WTC11 (cell line): ENCODE data around the gene UBXN4. TPM values are rescaled to one million over a fixed set of nuclear protein-coding genes. Genes with fewer than 3 reads are reported as not detected.
A peak's percentile ranks its signal among the peaks of the same experiment; 100 is the strongest.

Source experiments
- ATAC-seq: fragments of 200-7000 bp; cut with Tn5 transposase; 2 replicates; pipeline ENCODE4 v1.10.0; 2021; ENCODE audit warnings: mild to moderate bottlenecking, moderate library complexity
- CTCF ChIA-PET: fragments of 300-600 bp; sonication (Branson Sonifier 250); formaldehyde crosslinking; loops from one replicate; lab custom pipeline; 2021; ENCODE audit warnings: antibody characterized with exemption; lab: Charles Lee
- POLR2A ChIA-PET: fragments of 350-600 bp; sonication (Branson Sonifier 250); formaldehyde crosslinking; loops from one replicate; lab custom pipeline; 2021; ENCODE audit warnings: antibody characterized with exemption; lab: Charles Lee
- DNase-seq: peaks from one replicate; pipeline ENCODE4 v3.0.0; 2021; ENCODE audit warnings: low spot score
- H3K27ac Mint-ChIP-seq: 2 replicates; pipeline ENCODE4 v1.8.0; 2021; ENCODE audit warnings: mixed read lengths
- H3K27me3 Mint-ChIP-seq: 2 replicates; pipeline ENCODE4 v1.8.0; 2021; ENCODE audit warnings: low read depth, mild to moderate bottlenecking, moderate library complexity, mixed read lengths
- H3K36me3 Mint-ChIP-seq: 2 replicates; pipeline ENCODE4 v1.8.0; 2021; ENCODE audit warnings: mixed read lengths
- H3K4me1 Mint-ChIP-seq: 2 replicates; pipeline ENCODE4 v1.8.0; 2022; ENCODE audit warnings: mixed read lengths
- H3K4me3 Mint-ChIP-seq: 2 replicates; pipeline ENCODE4 v1.8.0; 2021; ENCODE audit warnings: mild to moderate bottlenecking, moderate library complexity, mixed read lengths
- H3K9me3 Mint-ChIP-seq: 2 replicates; pipeline ENCODE4 v1.8.0; 2021; ENCODE audit warnings: mixed read lengths
- AR ChIP-seq: fragments of 250-450 bp; sonication (Bioruptor Pico); IDR thresholded peaks from 2 replicates; pipeline ENCODE4 v1.9.0; 2021; ENCODE audit warnings: mild to moderate bottlenecking
- ATF2 ChIP-seq: sonication (generic); formaldehyde crosslinking; IDR thresholded peaks from 2 replicates; pipeline ENCODE4 v1.8.1; 2022; ENCODE audit warnings: low read depth, missing genetic modification reagents, borderline replicate concordance
- ATF6 ChIP-seq: sonication (generic); formaldehyde crosslinking; IDR thresholded peaks from 2 replicates; pipeline ENCODE4 v1.8.1; 2023; ENCODE audit warnings: mild to moderate bottlenecking, missing genetic modification reagents
- CBFB ChIP-seq: sonication (generic); formaldehyde crosslinking; IDR thresholded peaks from 2 replicates; pipeline ENCODE4 v1.8.1; 2022; ENCODE audit warnings: mild to moderate bottlenecking, low read depth, missing genetic modification reagents
- CDX4 ChIP-seq: fragments of 250-450 bp; sonication (Bioruptor Pico); IDR thresholded peaks from 2 replicates; pipeline ENCODE4 v1.9.0; 2021; ENCODE audit warnings: moderate library complexity, mild to moderate bottlenecking, inconsistent platforms, borderline replicate concordance
- E2F1 ChIP-seq: sonication (generic); formaldehyde crosslinking; IDR thresholded peaks from 2 replicates; pipeline ENCODE4 v1.8.0; 2022; ENCODE audit warnings: mild to moderate bottlenecking, missing genetic modification reagents
- FOXP1 ChIP-seq: sonication (generic); formaldehyde crosslinking; IDR thresholded peaks from 2 replicates; pipeline ENCODE4 v1.8.0; 2022; ENCODE audit warnings: missing genetic modification reagents, mild to moderate bottlenecking, moderate library complexity, borderline replicate concordance
- GABPB1 ChIP-seq: sonication (generic); formaldehyde crosslinking; IDR thresholded peaks from 2 replicates; pipeline ENCODE4 v1.8.1; 2023; ENCODE audit warnings: mild to moderate bottlenecking, missing genetic modification reagents
- GTF2I ChIP-seq: fragments of 250-450 bp; sonication (Bioruptor Pico); conservative IDR thresholded peaks from 2 replicates; pipeline ENCODE4 v1.4.0; 2021; ENCODE audit warnings: mild to moderate bottlenecking
- JUN ChIP-seq: sonication (generic); formaldehyde crosslinking; IDR thresholded peaks from 2 replicates; pipeline ENCODE4 v1.8.0; 2023; ENCODE audit warnings: mild to moderate bottlenecking, missing genetic modification reagents
- MYBL2 ChIP-seq: sonication (generic); formaldehyde crosslinking; IDR thresholded peaks from 2 replicates; pipeline ENCODE4 v1.8.1; 2023; ENCODE audit warnings: mild to moderate bottlenecking, moderate library complexity, missing genetic modification reagents
- NR2C2 ChIP-seq: sonication (generic); formaldehyde crosslinking; IDR thresholded peaks from 2 replicates; pipeline ENCODE4 v1.8.0; 2022; ENCODE audit warnings: mild to moderate bottlenecking, missing genetic modification reagents
- PRRX2 ChIP-seq: fragments of 250-450 bp; sonication (Bioruptor Pico); IDR thresholded peaks from 2 replicates; pipeline ENCODE4 v1.8.0; 2021; ENCODE audit warnings: mild to moderate bottlenecking
- RORB ChIP-seq: fragments of 250-450 bp; sonication (Bioruptor Pico); IDR thresholded peaks from 2 replicates; pipeline ENCODE4 v1.9.0; 2021; ENCODE audit warnings: mild to moderate bottlenecking
- SMAD3 ChIP-seq: sonication (generic); formaldehyde crosslinking; IDR thresholded peaks from 2 replicates; pipeline ENCODE4 v1.8.0; 2022; ENCODE audit warnings: missing genetic modification reagents, mild to moderate bottlenecking, borderline replicate concordance
- SMAD4 ChIP-seq: sonication (generic); formaldehyde crosslinking; IDR thresholded peaks from 2 replicates; pipeline ENCODE4 v1.8.0; 2022; ENCODE audit warnings: mild to moderate bottlenecking, missing genetic modification reagents
- TP53 ChIP-seq: sonication (generic); formaldehyde crosslinking; IDR thresholded peaks from 2 replicates; pipeline ENCODE4 v1.8.1; 2023; ENCODE audit warnings: mild to moderate bottlenecking, missing genetic modification reagents
- ZMAT4 ChIP-seq: fragments of 250-450 bp; sonication (Bioruptor Pico); IDR thresholded peaks from 2 replicates; pipeline ENCODE4 v1.9.0; 2021; ENCODE audit warnings: mild to moderate bottlenecking
- ZNF416 ChIP-seq: fragments of 250-450 bp; sonication (Bioruptor Pico); IDR thresholded peaks from 2 replicates; pipeline ENCODE4 v1.9.0; 2021; ENCODE audit warnings: mild to moderate bottlenecking, inconsistent platforms
- total RNA-seq: library from RNA; stranded (reverse); gene quantifications from 3 replicates; pipeline ENCODE4 v1.2.3, GENCODE V29; 2021

Gene UBXN4
- total RNA-seq, 1 experiment from 2014 or later, result 68.1 TPM

- TF ChIP-seq AR (CRISPR knock-in tag), result no peak
- no peak for TF ChIP-seq SMAD4 (CRISPR knock-in tag)
- TF ChIP-seq SMAD3 (CRISPR knock-in tag), result no peak
- TF ChIP-seq CDX4 (CRISPR knock-in tag), result no peak
These were observed 76.3 kb downstream of the UBXN4 start (continued) for GRCh38 chr2:135817951-135818350.

- POLR2A ChIA-PET, result no interaction called here
- Mint-ChIP-seq H3K9me3 (peaks cover 24% of the 10 kb centered on the region), H3K36me3 (no peaks in the 10 kb centered on the region), H3K4me3 (no peak overlapping the region), H3K27ac (no peak overlapping the region), H3K27me3 (peaks cover 7% of the 10 kb centered on the region; the same call in 1 of the 2 replicates), H3K4me1 (no peaks in the 10 kb centered on the region)
- ATAC-seq (peak; percentile 91), DNase-seq (peak; percentile 47)
- CTCF ChIA-PET, result interaction anchor here (1.2 kb wide), 1 partner anchor 21 kb away, joined by 3 read pairs; no protein-coding TSS in a partner anchor
- TF ChIP-seq ATF6 (CRISPR knock-in tag), result no peak
- TF ChIP-seq CBFB (CRISPR knock-in tag), result no peak
- no peak for TF ChIP-seq NR2C2 (CRISPR knock-in tag)
- TF ChIP-seq RORB (CRISPR knock-in tag), result no peak
- no peak for TF ChIP-seq TP53 (CRISPR knock-in tag)
- TF ChIP-seq GTF2I, result 0 out of 2 replicates have a peak, but pooled peaks have one; percentile 44
- TF ChIP-seq ZNF416 (CRISPR knock-in tag), result no peak
- no peak for TF ChIP-seq GABPB1
These were observed 77.4 kb downstream of the UBXN4 start for GRCh38 chr2:135818937-135819610.

- Mint-ChIP-seq H3K36me3 (no peaks in the 10 kb centered on the region), H3K4me3 (no peak overlapping the region), H3K27me3 (peaks cover 7% of the 10 kb centered on the region; the same call in 1 of the 2 replicates), H3K9me3 (peaks cover 24% of the 10 kb centered on the region), H3K4me1 (no peaks in the 10 kb centered on the region), H3K27ac (no peak overlapping the region)
- ATAC-seq (no peak), DNase-seq (no peak)
- POLR2A ChIA-PET, result no interaction called here
- no peak for TF ChIP-seq JUN (CRISPR knock-in tag)
- no peak for TF ChIP-seq E2F1
- TF ChIP-seq ATF2 (CRISPR knock-in tag), result no peak
- no peak for TF ChIP-seq PRRX2
- no peak for TF ChIP-seq ZMAT4 (CRISPR knock-in tag)
- no peak for TF ChIP-seq GTF2I
- no peak for TF ChIP-seq FOXP1
- TF ChIP-seq MYBL2, result no peak
- CTCF ChIA-PET, result no interaction called here
These were observed 78.5 kb downstream of the UBXN4 start for GRCh38 chr2:135820003-135820618.
